Hematopoietic multipotent progenitor cell treated with erythropoietin and hydrocortisone succinate and interleukin-3 and kit ligand, for 4 days (in vitro differentiated cells): Measurements from ENCODE around the gene ZNF684.

Experiments
- DNase-seq: peaks from one replicate; pipeline ENCODE4 v3.0.0-alpha.2; 2015

Gene ZNF684

DNA sequence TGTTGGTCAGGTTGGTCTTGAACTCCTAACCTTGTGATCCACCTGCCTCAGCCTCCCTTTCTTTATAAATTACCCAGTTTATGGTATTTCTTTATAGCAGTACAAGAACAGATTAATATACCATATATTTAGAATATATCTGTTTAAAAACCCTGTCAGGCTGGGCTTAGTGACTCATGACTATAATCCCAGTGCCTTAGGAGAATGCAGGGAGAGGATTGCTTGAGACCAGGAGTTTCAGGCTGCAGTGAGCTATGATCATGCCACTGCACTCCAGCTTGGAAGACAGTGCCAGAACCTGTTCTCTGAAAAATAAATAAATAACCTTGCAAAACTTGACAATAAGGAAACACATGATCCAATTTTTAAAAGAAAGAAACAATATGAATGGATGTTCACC, 43.9 kb downstream of the ZNF684 start:
- DNase-seq = no peak

- DNase-seq = no peak
Measured at GRCh38 chr1:40582116-40582515, 50.7 kb downstream of the ZNF684 start.

GRCh38 chr1:40583980-40584379, 52.5 kb downstream of the ZNF684 start:
- DNase-seq = no peak

GRCh38 chr1:40588586-40588985, 57.1 kb downstream of the ZNF684 start:
- no peak for DNase-seq

- DNase-seq = peak; percentile 70
Measured at GRCh38 chr1:40592107-40592803, 60.8 kb downstream of the ZNF684 start.

DNA sequence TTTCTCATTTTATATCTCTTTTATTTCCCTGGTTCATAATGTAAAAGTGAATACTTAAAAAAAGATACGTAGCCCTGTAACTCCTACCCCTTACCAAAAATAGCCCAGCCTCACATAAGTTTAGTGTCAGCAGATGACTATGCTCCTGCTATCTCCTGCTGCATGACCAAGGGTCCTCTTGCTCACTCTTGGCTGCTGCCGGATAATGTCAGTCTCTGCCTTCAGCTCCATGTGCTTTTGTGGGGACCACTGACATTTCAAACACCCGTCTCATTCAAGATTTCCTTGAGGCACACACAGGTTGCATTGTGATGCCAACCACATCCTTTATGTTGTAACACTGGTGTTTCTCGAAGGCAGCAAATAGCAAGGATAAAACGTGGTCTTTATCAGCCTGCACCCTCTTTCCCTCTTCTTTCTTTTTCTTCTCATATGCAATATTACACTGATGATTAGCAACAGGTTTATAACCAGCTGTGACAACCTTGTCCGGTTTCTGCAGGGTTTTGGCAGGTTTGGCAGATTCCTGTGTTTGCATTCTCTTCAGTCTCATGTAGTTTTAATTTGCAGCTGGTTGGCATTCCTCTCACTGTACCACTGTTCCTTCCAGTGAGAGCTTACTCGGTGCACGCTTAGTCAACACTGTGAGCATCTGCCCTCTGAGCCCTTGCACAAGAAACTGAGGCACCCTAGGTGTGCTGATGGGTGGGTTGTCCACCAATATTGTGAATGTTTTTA, 62.2 kb downstream of the ZNF684 start:
- peak; percentile 52 for DNase-seq

- DNase-seq = no peak
Measured at GRCh38 chr1:40594187-40594531, 62.7 kb downstream of the ZNF684 start.

DNA sequence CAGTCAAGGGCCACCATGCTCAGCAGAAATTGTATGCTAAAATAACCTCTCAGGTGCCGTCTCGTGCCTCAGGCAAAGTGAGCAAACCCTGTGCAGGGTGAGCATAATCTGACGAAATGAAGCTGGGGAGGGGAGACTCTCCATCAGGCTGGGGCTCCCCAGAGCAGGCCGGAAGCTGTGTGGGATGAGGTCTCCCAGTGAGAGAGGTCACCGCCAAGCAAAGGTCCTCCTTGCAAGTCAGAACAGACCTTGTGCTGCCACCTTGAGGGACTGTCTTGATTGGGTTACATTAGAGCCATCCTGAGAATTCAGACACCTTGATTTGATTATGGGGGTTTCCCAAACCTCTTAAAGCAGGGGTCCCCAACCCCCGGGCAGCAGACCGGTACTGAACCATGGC, 64.2 kb downstream of the ZNF684 start:
- DNase-seq = no peak
